NCI-H1092 treated with DMSO at 0.1 percent for 48 hours (cell line): Measurements from ENCODE around the gene TP53TG3E.
"Not testable (repeated sequence)": the region's sequence is repeated elsewhere in the genome, so short reads cannot be mapped to it uniquely, and the experiment has no call there.

Experiments
- DNase-seq: peaks from one replicate; lab custom pipeline; 2025; lab: John Stamatoyannopoulos, UW

Gene TP53TG3E, protein sequence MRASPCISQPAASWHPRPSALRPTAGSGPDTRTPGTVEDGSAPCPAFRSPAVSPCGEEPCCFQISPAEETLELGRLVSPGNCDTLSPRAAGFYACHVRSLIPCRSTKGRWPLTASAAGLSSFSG

GRCh38 chr16:33304006-33304405 lies at the start of gene TP53TG3E:
Gene TP53TG3E (plus strand): TSS chr16:33304306. CDS start chr16:33304374, 68 bp downstream.
- not testable (repeated sequence) for DNase-seq

DNA sequence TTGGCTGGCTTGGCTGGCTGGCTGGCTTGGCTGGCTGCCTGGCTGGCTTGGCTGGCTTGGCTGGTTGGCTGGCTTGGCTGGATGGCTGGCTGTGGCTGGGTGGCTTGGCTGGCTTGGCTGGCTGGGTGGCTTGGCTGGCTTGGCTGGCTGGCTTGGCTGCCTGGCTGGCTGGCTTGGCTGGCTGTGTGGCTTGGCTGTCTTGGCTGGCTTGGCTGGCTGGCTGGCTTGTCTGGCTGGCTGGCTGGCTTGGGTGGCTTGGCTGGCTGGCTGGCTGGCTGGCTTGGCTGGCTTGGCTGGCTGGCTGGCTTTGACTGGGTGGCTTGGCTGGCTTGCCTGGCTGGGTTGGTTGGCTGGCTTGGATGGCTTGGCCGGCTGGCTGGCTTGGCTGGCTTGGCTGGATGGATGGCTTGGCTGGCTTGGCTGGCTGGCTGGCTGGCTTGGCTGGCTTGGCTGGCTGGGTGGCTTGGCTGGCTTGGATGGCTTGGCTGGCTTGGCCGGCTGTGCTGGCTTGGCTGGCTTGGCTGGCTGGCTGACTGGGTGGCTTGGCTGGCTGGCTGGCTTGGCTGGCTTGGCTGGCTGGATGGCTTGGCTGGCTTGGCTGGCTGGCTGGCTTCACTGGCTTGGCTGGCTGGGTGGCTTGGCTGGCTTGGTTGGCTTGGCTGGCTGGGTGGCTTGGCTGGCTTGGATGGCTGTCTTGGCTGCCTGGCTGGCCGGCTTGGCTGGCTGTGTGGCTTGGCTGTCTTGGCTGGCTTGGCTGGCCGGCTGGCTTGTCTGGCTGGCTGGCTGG lies 32.3 kb downstream of the TP53TG3E start:
- DNase-seq = not testable (repeated sequence)

GRCh38 chr16:33337627-33338542 lies 33.8 kb downstream of the TP53TG3E start:
- not testable (repeated sequence) for DNase-seq

- DNase-seq = not testable (repeated sequence)
Observed at GRCh38 chr16:33338543-33338951, 34.4 kb downstream of the TP53TG3E start.

DNA sequence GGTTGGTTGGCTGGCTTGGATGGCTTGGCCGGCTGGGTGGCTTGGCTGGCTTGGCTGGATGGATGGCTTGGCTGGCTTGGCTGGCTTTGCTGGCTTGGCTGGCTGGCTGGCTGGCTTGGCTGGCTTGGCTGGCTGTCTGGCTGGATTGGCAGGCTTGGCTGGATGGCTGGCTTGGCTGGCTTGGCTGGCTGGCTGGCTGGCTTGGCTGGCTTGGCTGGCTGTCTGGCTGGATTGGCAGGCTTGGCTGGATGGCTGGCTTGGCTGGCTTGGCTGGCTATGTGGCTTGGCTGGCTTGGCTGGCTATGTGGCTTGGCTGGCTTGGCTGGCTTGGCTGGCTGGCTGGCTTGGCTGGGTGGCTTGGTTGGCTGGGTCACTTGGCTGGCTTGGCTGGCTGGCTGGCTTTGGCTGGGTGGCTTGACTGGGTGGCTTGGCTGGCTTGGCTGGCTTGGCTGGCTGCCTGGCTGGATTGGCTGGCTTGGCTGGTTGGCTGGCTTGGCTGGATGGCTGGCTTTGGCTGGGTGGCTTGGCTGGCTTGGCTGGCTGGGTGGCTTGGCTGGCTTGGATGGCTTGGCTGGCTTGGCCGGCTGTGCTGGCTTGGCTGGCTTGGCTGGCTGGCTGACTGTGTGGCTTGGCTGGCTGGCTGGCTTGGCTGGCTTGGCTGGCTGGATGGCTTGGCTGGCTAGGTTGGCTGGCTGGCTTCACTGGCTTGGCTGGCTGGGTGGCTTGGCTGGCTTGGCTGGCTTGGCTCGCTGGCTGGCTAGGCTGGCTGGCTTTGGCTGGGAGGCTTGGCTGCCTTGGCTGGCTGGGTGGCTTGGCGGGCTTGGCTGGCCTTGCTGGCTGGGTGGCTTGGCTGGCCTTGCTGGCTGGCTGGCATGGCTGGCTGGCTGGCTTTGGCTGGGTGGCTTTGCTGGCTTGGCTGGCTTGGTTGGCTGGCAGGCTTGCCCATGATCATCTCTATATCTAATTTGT lies 35.3 kb downstream of the TP53TG3E start:
- DNase-seq = not testable (repeated sequence)
